Measurements from ENCODE around the gene FAM209A. TPM values are rescaled to one million over a fixed set of nuclear protein-coding genes. Genes with fewer than 3 reads are reported as not detected.

The FAM209A gene
- total RNA-seq, 1 experiment from 2014 or later, result 0.28 TPM

GRCh38 chr20:56572172-56572571 lies 47.6 kb downstream of the FAM209A start:
- no peak for TF ChIP-seq ATF2 (CRISPR knock-in tag; IDR thresholded peaks at IDR 0.05; ENCODE audit: borderline replicate concordance, low read depth)
- TF ChIP-seq FOXP1 (CRISPR knock-in tag; IDR thresholded peaks at IDR 0.05; ENCODE audit: borderline replicate concordance), result no peak
- no peak for TF ChIP-seq IRF1 (CRISPR knock-in tag; IDR thresholded peaks at IDR 0.05)
- no peak for TF ChIP-seq ZNF532 (CRISPR knock-in tag; IDR thresholded peaks at IDR 0.05; ENCODE audit: borderline replicate concordance)
- no peak for TF ChIP-seq PRDM15 (CRISPR knock-in tag; IDR thresholded peaks at IDR 0.05)
- TF ChIP-seq ZNF121 (CRISPR knock-in tag; IDR thresholded peaks at IDR 0.05), result no peak
- no peak for TF ChIP-seq KAT7 (CRISPR knock-in tag; IDR thresholded peaks at IDR 0.05; ENCODE audit: borderline replicate concordance)
- TF ChIP-seq MYBL2 (CRISPR knock-in tag; IDR thresholded peaks at IDR 0.05), result no peak
- TF ChIP-seq SMAD4 (CRISPR knock-in tag; IDR thresholded peaks at IDR 0.05), result no peak
- no peak for TF ChIP-seq IRF2 (CRISPR knock-in tag; IDR thresholded peaks at IDR 0.05; ENCODE audit: borderline replicate concordance, low read depth)
- no peak for TF ChIP-seq AR (CRISPR knock-in tag; IDR thresholded peaks at IDR 0.05)
- TF ChIP-seq CREB1 (CRISPR knock-in tag; IDR thresholded peaks at IDR 0.05), result no peak
- TF ChIP-seq CTCF (IDR thresholded peaks at IDR 0.05), result no peak
- no peak for TF ChIP-seq USF2 (CRISPR knock-in tag; IDR thresholded peaks at IDR 0.05)
- TF ChIP-seq JAZF1 (CRISPR knock-in tag; IDR thresholded peaks at IDR 0.05), result no peak
- no peak for TF ChIP-seq TP53 (CRISPR knock-in tag; IDR thresholded peaks at IDR 0.05)
- TF ChIP-seq GRHL2 (CRISPR knock-in tag; IDR thresholded peaks at IDR 0.05; ENCODE audit: insufficient replicate concordance, severe bottlenecking), result no peak
- no peak for TF ChIP-seq ERG (CRISPR knock-in tag; IDR thresholded peaks at IDR 0.05)
- no peak for TF ChIP-seq E2F5 (CRISPR knock-in tag; IDR thresholded peaks at IDR 0.05)
- no peak for TF ChIP-seq NR3C1 (CRISPR knock-in tag; conservative IDR thresholded peaks at IDR 0.05; ENCODE audit: low read depth)
- ATAC-seq (no peak), DNase-seq (ENCODE audit: low spot score) (no peak)
- ChIA-PET CTCF (no interaction called here), POLR2A (interaction anchor here (0.6 kb wide), 2 partner anchors 287 to 629 kb away, joined by 3 read pairs; no protein-coding TSS in a partner anchor)
- H3K4me1 Mint-ChIP-seq, result no peaks in the 10 kb centered on the region
- H3K9me3 Mint-ChIP-seq, result peaks cover 11% of the 10 kb centered on the region; the same call in 1 of the 2 replicates
- no peak overlapping the region for H3K4me3 Mint-ChIP-seq
- no peak overlapping the region for H3K27ac Mint-ChIP-seq
- H3K27me3 Mint-ChIP-seq (ENCODE audit: low read depth), result no peaks in the 10 kb centered on the region
- H3K36me3 Mint-ChIP-seq, result peaks cover 2% of the 10 kb centered on the region; the same call in 1 of the 2 replicates
